GM13976 (cell line): ENCODE measurements around the gene SUGCT.
"Not testable (repeated sequence)": the region's sequence is repeated elsewhere in the genome, so short reads cannot be mapped to it uniquely, and the experiment has no call there.

Source experiments
- DNase-seq: peaks from one replicate; pipeline ENCODE4 v3.0.0; 2012; ENCODE audit warnings: low spot score
- CTCF ChIP-seq: IDR thresholded peaks from 2 replicates; pipeline ENCODE4 v1.5.1; 2012; ENCODE audit warnings: borderline replicate concordance, mild to moderate bottlenecking; ENCODE audit not compliant: insufficient read depth; ENCODE audit errors: extremely low read depth, missing control alignments, control extremely low read depth
- in situ Hi-C: fragments of 300-500 bp; cut with MboI; formaldehyde crosslinking; loops from one replicate; pipeline ENCODE4 v1.12.0; 2022; ENCODE audit warnings: low sequenced_read_pairs, mixed read lengths, inconsistent platforms; ENCODE audit not compliant: unreplicated experiment

Gene SUGCT

DNA sequence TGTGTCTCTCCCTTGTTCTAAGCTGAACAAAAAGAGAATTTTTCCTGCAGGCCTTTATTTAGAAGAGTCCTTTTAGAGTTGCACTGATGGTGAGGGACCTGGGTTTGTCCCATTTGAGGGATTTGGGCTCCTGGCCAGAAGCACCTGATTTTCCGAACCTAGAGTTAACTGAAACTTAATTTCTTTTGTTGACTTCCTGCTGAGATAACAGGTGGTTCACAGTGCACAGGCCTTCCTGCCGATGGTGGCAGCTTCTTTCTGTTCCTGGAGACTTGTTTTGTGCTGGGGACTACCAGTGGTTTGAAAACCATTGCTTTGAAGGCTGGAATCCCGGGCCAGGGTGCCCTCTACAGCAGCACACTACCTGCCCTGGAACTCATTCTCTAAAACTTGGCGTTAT, 99.2 kb downstream of the SUGCT start:
- no peak for DNase-seq
- no peak for TF ChIP-seq CTCF
- in situ Hi-C loops, result no loop called here

GRCh38 chr7:40234666-40235065, 99.9 kb downstream of the SUGCT start:
- in situ Hi-C loops, result no loop called here
- no peak for TF ChIP-seq CTCF

DNA sequence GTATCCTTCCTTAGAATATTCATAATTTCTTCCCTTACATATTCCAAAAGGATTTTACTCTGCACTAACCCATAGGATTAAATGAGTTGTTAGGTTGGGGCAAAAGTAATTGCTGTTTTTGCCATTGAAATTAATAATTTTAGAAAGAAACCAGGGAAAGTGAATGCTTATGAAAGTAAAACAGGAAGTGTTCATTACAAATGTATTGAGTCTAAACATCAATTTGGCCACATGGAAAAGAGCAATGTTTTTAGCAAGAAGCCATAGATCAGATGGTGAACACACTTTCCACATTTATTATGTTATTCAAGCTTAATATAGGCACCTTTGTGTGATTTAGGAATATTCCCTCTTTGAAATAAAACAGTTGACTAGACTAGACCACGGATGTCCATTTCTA, 102.9 kb downstream of the SUGCT start:
- TF ChIP-seq CTCF, result no peak
- in situ Hi-C loops, result no loop called here
- no peak for DNase-seq

More at GRCh38 chr7:40234666-40235065, 99.9 kb downstream of the SUGCT start:
- DNase-seq, result no peak

DNA sequence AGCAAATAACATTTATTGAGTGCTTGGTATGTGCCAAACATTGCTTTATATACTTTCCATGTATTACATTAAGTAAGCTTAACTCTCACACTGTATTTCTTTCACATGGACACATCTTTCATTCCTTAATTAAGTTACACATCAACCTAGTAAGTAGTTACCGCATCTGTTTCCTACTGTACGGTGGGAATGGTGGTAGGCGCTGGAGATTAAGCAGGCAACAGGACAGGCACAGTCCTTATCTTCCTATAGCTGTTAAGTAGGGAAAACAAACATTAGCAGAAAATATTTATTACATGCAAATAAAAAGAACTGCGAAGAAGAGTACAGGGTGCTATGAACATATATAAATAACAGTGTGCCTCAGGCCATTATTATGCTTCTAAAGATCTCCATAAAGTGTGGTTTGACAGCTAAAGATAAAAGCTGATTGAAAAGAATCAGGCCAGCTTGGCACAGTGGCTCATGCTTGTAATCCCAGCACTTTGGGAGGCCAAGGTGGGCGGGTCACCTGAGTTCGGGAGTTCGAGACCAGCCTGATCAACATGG, 105.0 kb downstream of the SUGCT start:
- in situ Hi-C loops, result no loop called here
- DNase-seq, result no peak
- TF ChIP-seq CTCF, result no peak

GRCh38 chr7:40243076-40243475, 108.3 kb downstream of the SUGCT start:
- in situ Hi-C loops, result no loop called here
- TF ChIP-seq CTCF, result no peak
- DNase-seq, result no peak

DNA sequence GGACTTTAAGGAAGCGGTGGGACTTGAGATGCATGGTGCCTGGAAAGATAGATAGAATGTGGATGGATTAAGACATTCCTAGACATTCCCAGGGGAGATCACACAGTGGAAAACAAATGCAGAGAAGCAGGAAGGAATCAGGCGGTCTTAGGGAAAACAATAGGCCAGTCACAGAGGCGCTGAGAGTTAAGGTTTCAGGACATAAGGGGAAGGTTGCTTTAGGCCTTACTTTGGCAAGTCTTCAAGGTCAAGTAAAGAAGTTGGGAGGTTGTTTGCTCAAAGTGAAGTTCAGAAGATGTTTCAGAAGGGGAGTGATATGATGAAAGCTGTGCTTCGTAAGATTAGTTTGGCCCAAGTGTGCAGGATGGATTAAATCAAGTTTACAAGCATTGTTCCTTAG, 109.4 kb downstream of the SUGCT start:
- no peak for DNase-seq
- no peak for TF ChIP-seq CTCF
- in situ Hi-C loops, result no loop called here

GRCh38 chr7:40248681-40249080, 113.9 kb downstream of the SUGCT start:
- DNase-seq, result no peak
- in situ Hi-C loops, result no loop called here
- TF ChIP-seq CTCF, result no peak

GRCh38 chr7:40253444-40253843, 118.6 kb downstream of the SUGCT start:
- in situ Hi-C loops, DNase-seq: not testable (repeated sequence)
